Measurements from ENCODE around the gene PNMA8C. TPM values are rescaled to one million over a fixed set of nuclear protein-coding genes. Genes with fewer than 3 reads are reported as not detected.

The PNMA8C gene
- total RNA-seq: not detected in 2 replicates

DNA sequence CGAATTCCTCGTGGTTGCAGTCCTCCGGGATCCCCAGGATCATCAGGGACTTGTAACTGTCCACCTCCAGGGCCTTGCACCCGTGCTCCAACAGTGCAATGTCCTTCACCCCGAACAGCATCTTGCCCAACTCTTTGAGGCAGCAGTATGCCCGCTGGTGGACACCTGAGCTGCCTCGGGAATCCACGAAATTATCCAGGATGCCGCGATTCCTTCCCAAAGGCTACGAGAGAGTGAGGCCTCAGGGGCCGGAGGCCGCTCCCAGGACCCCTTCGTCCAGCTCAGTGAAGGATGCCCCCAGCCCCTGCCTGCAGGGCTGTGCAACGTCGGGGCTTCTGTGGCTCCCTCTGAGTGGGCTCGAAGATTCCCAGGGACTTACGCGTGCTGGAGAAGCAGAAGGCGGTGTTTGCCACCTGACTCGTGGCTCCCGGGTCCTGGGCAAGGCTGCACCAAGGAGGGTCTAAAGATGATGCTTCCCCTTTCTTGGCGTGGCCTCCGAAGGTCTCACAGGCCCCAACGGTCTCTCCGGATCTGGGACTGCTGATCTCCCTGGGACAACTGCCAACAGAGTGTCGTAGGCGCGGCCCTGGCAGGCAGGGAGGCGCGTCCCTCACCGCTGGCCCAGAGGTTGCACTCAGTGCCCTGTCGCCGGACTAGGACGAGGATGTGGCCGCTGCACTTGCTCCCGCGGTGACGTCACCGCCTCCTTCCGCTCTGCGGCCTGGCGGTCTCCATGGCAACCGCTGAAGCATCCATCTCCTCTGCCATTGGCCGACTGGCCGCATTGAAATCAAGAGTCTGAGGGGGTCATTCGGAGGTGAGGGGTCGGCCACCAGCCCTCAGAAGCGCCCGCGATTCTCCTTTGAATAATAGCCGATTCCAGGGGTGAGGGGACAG, at the start of gene PNMA8C:
Gene PNMA8C, minus strand, starts transcription at position 698 of the 897 bp plus-strand sequence. Its CDS starts 577 bp downstream, at position 121.

DNA sequence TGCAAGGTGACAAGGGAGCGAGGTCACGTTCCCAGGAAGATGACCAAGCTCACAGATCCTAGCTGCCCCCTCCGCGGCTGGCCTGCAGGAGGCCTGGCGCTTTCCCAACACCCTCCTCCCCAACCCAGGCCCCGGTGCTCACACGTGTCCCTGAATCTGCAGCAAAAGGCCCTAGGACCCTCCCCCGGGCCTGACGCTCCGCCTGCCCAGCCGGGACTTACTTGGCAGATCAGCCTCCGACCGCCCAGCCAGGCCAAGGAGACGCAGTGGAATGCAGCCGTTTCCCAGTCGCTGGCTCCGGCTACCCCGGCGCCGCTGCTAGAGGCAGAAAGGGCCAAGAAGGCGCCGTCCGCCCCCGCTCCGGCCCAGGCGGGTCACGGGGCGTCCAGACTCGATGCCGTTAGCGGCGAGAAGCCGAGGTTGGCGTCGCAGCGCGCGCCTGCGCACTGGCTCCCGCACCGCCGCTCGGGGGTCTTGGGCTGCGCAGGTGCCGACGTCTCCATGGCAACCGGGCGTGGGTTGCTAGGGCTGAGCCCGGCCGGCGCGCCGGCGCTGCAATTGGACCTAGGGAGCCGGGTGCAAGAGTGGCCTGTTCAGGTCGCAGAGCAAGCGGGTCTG, 42.5 kb upstream of the PNMA8C start, which contains the start of gene PNMA8A:
Gene PNMA8A, minus strand, starts transcription at position 448 of the 618 bp plus-strand sequence. CDS start 528 bp downstream, outside the sequence.

GRCh38 chr19:46413262-46414031, 15.3 kb downstream of the PNMA8C start, which contains the start of gene CCDC8:
TSS of gene CCDC8 (minus strand) at chr19:46413564. CDS start at chr19:46412810, 754 bp downstream.

Other genes starting within 250 kb of the PNMA8C start
- gene IGFL1, start 199.2 kb downstream of the PNMA8C start, total RNA-seq: not detected in 2 replicates
- gene HIF3A, start 131.9 kb downstream of the PNMA8C start, total RNA-seq: 3.5 and 6.0 TPM in 2 replicates
- 97.8 and 102 TPM in 2 replicates for gene PPP5C, start 81.8 kb downstream of the PNMA8C start, total RNA-seq
- 22.2 and 22.5 TPM in 2 replicates for gene CCDC8, start 15.4 kb downstream of the PNMA8C start, total RNA-seq
- gene PNMA8A, start 42.6 kb upstream of the PNMA8C start, total RNA-seq: 3.2 and 3.4 TPM in 2 replicates
- 0.29 and 0.35 TPM in 2 replicates for gene PNMA8B, start 66.9 kb upstream of the PNMA8C start, total RNA-seq
- 350 and 373 TPM in 2 replicates for gene CALM3, start 172.4 kb upstream of the PNMA8C start, total RNA-seq
- gene PTGIR, start 196.2 kb upstream of the PNMA8C start, total RNA-seq: 5.0 and 11.2 TPM in 2 replicates
- gene GNG8, start 207.3 kb upstream of the PNMA8C start, total RNA-seq: not detected in 2 replicates
- gene DACT3, start 232.2 kb upstream of the PNMA8C start, total RNA-seq: 4.0 and 5.1 TPM in 2 replicates

Measured in myometrial cell (primary cell).